ENCODE results near the gene STRN4.
"Not testable (repeated sequence)": the region's sequence is repeated elsewhere in the genome, so short reads cannot be mapped to it uniquely, and the experiment has no call there.

The STRN4 gene

GRCh38 chr19:46772170-46773017 lies 26.1 kb upstream of the STRN4 start:
- DNase-seq (ENCODE audit: low spot score): no peak

- not testable (repeated sequence) for DNase-seq (ENCODE audit: low spot score)
Observed at GRCh38 chr19:46768746-46769145, 22.5 kb upstream of the STRN4 start.

- no peak for DNase-seq (ENCODE audit: low spot score)
Observed at GRCh38 chr19:46766569-46767317, 20.5 kb upstream of the STRN4 start.

- DNase-seq (ENCODE audit: low spot score): no peak
Observed at GRCh38 chr19:46764817-46765291, 18.6 kb upstream of the STRN4 start.

GRCh38 chr19:46762245-46762890 lies 16.1 kb upstream of the STRN4 start:
- DNase-seq (ENCODE audit: low spot score): no peak

GRCh38 chr19:46761418-46761831 lies 15.2 kb upstream of the STRN4 start:
- DNase-seq (ENCODE audit: low spot score): no peak

GRCh38 chr19:46760897-46761296 lies 14.6 kb upstream of the STRN4 start:
- not testable (repeated sequence) for DNase-seq (ENCODE audit: low spot score)

GRCh38 chr19:46760363-46760762 lies 14.1 kb upstream of the STRN4 start:
- no peak for DNase-seq (ENCODE audit: low spot score)

- no peak for DNase-seq (ENCODE audit: low spot score)
Observed at GRCh38 chr19:46759817-46760333, 13.6 kb upstream of the STRN4 start.

GRCh38 chr19:46759206-46759605 lies 13.0 kb upstream of the STRN4 start:
- DNase-seq (ENCODE audit: low spot score): no peak

- no peak for DNase-seq (ENCODE audit: low spot score)
Observed at GRCh38 chr19:46756544-46756888, 10.3 kb upstream of the STRN4 start.

GRCh38 chr19:46755853-46756543 lies 9.7 kb upstream of the STRN4 start:
- DNase-seq (ENCODE audit: low spot score): no peak

- no peak for DNase-seq (ENCODE audit: low spot score)
Observed at GRCh38 chr19:46755077-46755852, 9.0 kb upstream of the STRN4 start.

GRCh38 chr19:46753420-46754155 lies 7.3 kb upstream of the STRN4 start:
- DNase-seq (ENCODE audit: low spot score): no peak

- DNase-seq (ENCODE audit: low spot score): no peak
Observed at GRCh38 chr19:46748325-46749109, 2.3 kb upstream of the STRN4 start.

GRCh38 chr19:46745521-46746280 lies 549 bp downstream of the STRN4 start, which contains the start of gene FKRP:
TSS of gene FKRP (plus strand) at chr19:46746057. CDS start at chr19:46755451, 9,394 bp downstream.
- DNase-seq (ENCODE audit: low spot score): no peak

- no peak for DNase-seq (ENCODE audit: low spot score)
Observed at GRCh38 chr19:46745030-46745429, 1.2 kb downstream of the STRN4 start.

- DNase-seq (ENCODE audit: low spot score): no peak
Observed at GRCh38 chr19:46744005-46744691, 2.1 kb downstream of the STRN4 start.

All from left forelimb (tissue), 1 donor.